T1000 (cell line): ENCODE results near the gene KIF3A.

Source experiments
- DNase-seq: peaks from one replicate; lab custom pipeline; 2025; ENCODE audit warnings: mixed read lengths; lab: John Stamatoyannopoulos, UW

Gene KIF3A

GRCh38 chr5:132662925-132663770 is 74.2 kb downstream of the KIF3A start:
- DNase-seq, result no peak

- no peak for DNase-seq
Observed at GRCh38 chr5:132662004-132662401, 75.3 kb downstream of the KIF3A start.

- DNase-seq, result no peak
Observed at GRCh38 chr5:132661231-132662003, 75.9 kb downstream of the KIF3A start.

GRCh38 chr5:132659598-132660493 is 77.5 kb downstream of the KIF3A start:
- DNase-seq, result no peak

- DNase-seq, result no peak
Observed at GRCh38 chr5:132658381-132659302, 78.7 kb downstream of the KIF3A start.

- DNase-seq, result no peak
Observed at GRCh38 chr5:132657676-132658380, 79.5 kb downstream of the KIF3A start, which contains the start of gene IL13. Gene IL13, plus strand, starts transcription at chr5:132658173. Its CDS starts 14 bp downstream, at chr5:132658187.

- DNase-seq, result no peak
Observed at GRCh38 chr5:132656774-132657355, 80.5 kb downstream of the KIF3A start.

- no peak for DNase-seq
Observed at GRCh38 chr5:132655821-132656773, 81.2 kb downstream of the KIF3A start.

GRCh38 chr5:132653716-132654115 is 83.6 kb downstream of the KIF3A start:
- DNase-seq, result no peak

- no peak for DNase-seq
Observed at GRCh38 chr5:132651838-132652469, 85.4 kb downstream of the KIF3A start.

- DNase-seq, result no peak
Observed at GRCh38 chr5:132648355-132648754, 89.0 kb downstream of the KIF3A start.

- DNase-seq, result no peak
Observed at GRCh38 chr5:132647473-132647872, 89.9 kb downstream of the KIF3A start.

GRCh38 chr5:132646583-132647266 is 90.6 kb downstream of the KIF3A start:
- DNase-seq, result no peak

- no peak for DNase-seq
Observed at GRCh38 chr5:132644177-132644576, 93.2 kb downstream of the KIF3A start.
